CD4-positive, alpha-beta T cell treated with Interleukin-6 at 100 ng/mL for 8 hours (primary cell): Measurements from ENCODE around the gene TICRR.
"Not testable (repeated sequence)": the region's sequence is repeated elsewhere in the genome, so short reads cannot be mapped to it uniquely, and the experiment has no call there.

ENCODE experiments used
- DNase-seq: peaks from one replicate; pipeline ENCODE4 v3.0.0-alpha.2; 2020; ENCODE audit warnings: mixed read lengths, low spot score

TICRR gene

GRCh38 chr15:89566181-89566580, 9.1 kb upstream of the TICRR start:
- no peak for DNase-seq

GRCh38 chr15:89566621-89567294, 8.5 kb upstream of the TICRR start:
- DNase-seq, result no peak

- no peak for DNase-seq
Observed at GRCh38 chr15:89569090-89569745, 6.1 kb upstream of the TICRR start.

GRCh38 chr15:89575656-89576416, 567 bp downstream of the TICRR start:
- DNase-seq, result no peak

- no peak for DNase-seq
Observed at GRCh38 chr15:89576417-89576773, 1.1 kb downstream of the TICRR start.

GRCh38 chr15:89577776-89578115, 2.5 kb downstream of the TICRR start:
- DNase-seq, result no peak

GRCh38 chr15:89578146-89578545, 2.9 kb downstream of the TICRR start:
- DNase-seq, result no peak

GRCh38 chr15:89580747-89581146, 5.5 kb downstream of the TICRR start:
- not testable (repeated sequence) for DNase-seq

GRCh38 chr15:89586651-89587050, 11.4 kb downstream of the TICRR start:
- DNase-seq, result no peak

GRCh38 chr15:89587955-89588354, 12.7 kb downstream of the TICRR start:
- DNase-seq, result no peak

- DNase-seq, result no peak
Observed at GRCh38 chr15:89591834-89592233, 16.6 kb downstream of the TICRR start.

- DNase-seq, result no peak
Observed at GRCh38 chr15:89593018-89593417, 17.7 kb downstream of the TICRR start.

- no peak for DNase-seq
Observed at GRCh38 chr15:89599021-89599420, 23.8 kb downstream of the TICRR start.

GRCh38 chr15:89611317-89611716, 36.0 kb downstream of the TICRR start:
- DNase-seq, result no peak

GRCh38 chr15:89613031-89613430, 37.8 kb downstream of the TICRR start:
- DNase-seq, result no peak

GRCh38 chr15:89614164-89614563, 38.9 kb downstream of the TICRR start:
- no peak for DNase-seq

- DNase-seq, result no peak
Observed at GRCh38 chr15:89615135-89615534, 39.9 kb downstream of the TICRR start.

GRCh38 chr15:89616228-89616627, 41.0 kb downstream of the TICRR start:
- no peak for DNase-seq

GRCh38 chr15:89621547-89621946, 46.3 kb downstream of the TICRR start:
- DNase-seq, result no peak

- no peak for DNase-seq
Observed at GRCh38 chr15:89623165-89623564, 47.9 kb downstream of the TICRR start.

- DNase-seq, result no peak
Observed at GRCh38 chr15:89625716-89626115, 50.4 kb downstream of the TICRR start.

GRCh38 chr15:89627256-89627970, 52.1 kb downstream of the TICRR start:
- DNase-seq, result no peak

GRCh38 chr15:89628301-89628700, 53.0 kb downstream of the TICRR start:
- DNase-seq, result no peak
